IPS-NIHi7 (cell line): ENCODE results near the gene IDH1.
"Not testable (repeated sequence)": the region's sequence is repeated elsewhere in the genome, so short reads cannot be mapped to it uniquely, and the experiment has no call there.

Source experiments
- DNase-seq: peaks from one replicate; pipeline ENCODE4 v3.0.0; 2012; ENCODE audit warnings: mixed read lengths; ENCODE audit errors: extremely low spot score

The IDH1 gene

DNA sequence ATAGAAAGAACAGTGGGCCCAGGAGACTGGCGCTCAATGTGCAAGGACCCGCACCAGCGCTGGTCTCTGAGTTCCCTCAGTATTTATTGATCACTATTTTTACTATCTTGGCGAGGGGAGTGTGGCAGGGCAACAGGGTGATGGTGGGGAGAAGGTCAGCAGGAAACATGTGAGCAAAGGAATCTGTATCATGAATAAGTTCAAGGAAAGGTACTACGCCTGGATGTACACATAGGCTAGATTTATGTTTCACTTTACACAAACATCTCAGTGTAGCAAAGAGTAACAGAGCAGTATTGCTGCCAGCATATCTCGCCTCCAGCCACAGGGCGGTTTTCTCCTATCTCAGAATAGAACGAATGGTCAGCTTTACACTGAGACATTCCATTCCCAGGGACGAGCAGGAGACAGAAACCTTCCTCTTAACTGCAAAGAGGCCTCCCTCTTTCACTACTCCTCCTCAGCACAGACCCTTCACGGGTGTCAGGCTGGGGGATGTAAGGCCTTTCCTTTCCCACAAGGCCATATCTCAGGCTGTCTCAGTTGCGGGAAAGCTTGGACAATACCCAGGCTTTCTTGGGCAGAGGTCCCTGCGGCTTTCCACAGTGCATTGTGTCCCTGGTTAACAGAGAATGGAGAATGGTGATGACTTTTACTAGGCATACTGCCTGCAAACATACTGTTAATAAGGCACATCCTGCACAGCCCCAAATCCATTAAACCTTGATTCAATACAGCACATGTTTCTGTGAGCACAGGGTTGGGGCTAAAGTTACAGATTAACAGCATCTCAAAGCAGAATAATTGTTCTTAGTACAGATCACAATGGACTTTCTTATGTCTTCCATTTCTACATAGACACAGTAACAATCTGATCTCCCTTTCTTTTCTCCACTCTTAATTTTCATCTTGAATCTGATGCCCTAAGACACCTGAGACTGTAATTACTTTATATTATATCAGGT is 2.3 kb upstream of the IDH1 start:
- DNase-seq, result not testable (repeated sequence)

DNA sequence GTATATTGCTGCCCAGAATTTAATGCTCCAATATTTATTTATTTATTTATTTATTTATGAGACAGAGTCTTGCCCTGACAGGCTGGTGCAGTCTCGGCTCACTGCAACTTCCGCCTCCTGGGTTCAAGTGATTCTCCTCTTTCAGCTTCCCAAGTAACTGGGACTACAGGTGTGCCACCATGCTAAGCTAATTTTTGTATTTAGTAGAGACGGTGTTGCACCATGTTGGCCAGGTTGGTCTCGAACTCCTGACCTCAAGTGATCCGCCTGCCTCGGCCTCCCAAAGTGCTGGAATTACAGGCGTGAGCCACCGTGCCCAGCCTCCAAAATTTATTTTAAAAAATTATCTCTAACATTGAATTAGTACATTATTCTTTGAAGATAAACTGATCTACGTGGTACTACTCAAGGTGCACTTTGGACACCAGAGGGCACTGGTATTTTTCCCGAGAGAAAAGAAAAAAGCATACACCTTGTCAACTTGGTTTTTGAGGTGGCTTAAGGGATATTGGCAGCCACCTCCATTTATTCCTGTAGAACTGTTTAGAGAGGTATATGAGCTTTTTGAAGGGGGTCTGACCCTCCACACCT is 1.4 kb upstream of the IDH1 start:
- no peak for DNase-seq

DNA sequence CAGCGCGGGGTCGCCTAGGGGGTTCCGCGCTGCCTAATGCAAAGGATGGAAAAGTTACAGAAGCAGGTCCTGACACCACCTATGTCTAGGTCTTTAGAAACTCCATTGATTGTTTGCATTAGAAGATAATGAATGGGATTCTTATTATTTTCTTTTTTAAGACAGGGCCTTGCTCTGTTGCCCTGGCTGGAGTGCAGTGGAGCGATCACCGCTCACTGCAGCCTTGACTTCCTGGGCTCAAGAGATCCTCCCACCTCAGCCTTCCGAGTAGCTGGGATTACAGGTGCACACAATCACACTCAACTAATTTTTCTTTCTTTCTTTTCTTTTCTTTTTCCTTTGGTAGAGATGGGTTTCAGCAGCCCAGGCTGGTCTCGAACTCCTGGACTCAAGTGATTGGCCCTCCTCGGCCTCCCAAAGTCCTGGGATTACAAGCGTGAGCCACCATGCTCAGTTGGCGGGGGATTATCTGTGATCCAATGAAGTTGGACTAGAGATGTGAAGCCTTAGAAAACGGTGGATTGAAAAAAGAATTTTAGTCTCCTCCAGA is 761 bp upstream of the IDH1 start:
- DNase-seq, result no peak

DNA sequence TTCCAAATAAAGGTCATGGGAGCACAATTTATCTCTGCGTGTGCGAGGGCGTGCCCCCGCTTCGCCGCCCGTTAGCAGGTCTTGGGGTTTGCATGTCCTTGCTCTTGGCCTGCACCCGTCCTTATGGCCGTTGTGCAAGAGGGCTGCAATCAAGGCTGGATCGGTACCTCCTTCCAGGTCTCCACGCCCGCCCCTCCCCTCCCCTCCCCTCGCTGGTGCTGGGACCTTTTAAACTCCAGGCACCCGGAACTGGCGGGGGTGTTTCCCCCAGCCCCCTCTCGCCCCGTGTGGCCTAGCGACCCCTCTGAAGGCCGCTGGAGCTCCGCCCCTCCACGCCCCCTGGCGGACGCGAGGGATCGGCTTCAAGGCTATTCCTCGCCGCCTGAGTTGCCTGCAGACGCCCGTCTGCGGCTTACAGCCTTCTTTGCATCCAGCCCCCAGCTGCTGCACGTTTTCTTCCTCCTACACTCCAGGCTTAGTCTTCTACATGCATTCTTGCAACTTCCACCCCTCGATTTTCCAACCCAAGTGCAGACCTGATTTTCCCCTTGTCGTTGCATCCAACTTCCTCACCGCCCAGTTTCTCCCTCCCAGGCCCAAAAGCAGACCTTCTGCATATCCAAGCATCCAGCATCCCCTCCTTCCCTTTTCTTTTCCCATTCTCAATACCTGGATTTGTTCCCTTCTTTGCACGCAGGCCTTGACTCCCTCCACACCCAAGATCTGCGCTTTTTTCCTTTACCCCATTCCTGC is 577 bp downstream of the IDH1 start:
- peak; percentile 94 for DNase-seq

DNA sequence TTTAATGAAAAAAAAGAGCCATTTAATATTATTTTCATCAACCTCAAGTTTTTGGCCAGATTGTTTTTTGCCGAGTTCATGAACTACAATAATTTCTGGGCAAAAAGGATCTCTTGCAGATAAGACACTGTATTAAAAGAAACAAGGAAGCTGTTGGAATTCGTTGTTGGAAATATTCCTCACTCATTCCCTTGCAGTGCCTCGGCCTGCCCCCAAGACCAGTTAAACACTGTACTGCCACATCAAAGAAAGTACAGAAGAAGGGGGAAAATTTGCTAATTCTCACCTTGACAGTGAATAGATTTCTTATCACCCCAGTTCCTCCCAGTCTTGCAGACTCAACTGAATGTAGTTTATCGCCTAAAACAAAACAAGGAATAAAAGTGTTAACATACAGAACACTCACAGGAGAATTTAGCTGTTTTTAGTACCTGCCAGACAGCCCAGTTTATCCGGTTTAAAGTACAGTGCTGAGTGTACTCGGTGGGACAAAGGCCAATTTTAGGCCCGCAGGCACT is 1.2 kb downstream of the IDH1 start:
- no peak for DNase-seq

- DNase-seq, result no peak
Measured at GRCh38 chr2:208252716-208253492, 2.0 kb downstream of the IDH1 start.

DNA sequence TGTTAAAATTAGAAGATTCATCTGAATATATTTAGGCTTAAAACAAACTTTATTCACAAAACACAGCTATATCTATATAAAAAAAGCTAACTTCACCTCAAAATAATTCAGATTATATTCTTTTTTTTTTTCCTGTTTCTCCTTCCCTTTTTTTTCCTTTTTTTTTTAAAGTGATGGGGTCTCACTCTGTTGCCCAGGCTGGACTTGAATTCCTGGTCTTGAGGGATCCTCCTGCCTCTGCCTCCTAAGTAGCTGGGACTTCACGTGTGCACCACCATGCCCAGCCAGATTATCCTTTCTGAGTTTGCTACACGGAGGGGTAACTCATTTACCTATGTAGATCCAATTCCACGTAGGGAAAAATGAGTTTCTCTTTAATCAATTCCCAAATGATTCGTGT is 3.8 kb downstream of the IDH1 start:
- DNase-seq, result no peak

DNA sequence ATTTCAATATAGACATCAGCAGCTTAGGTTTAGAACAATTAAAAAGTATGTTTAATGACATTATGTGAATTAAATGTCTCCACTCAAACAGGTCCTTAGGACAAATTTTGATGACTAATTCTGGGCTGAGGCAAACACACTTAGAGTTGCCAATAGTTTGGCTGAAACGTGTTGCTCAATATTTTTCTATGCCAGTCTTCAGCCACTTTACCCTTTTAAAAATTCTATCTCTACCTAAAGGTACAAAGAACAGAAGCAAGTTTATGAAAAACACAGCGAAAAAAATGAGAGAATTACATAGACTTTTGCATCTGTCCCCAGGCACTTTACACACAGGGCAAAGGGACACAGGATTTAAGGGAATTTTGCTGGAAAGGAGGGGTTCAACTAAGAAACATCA is 4.5 kb downstream of the IDH1 start:
- DNase-seq, result no peak

DNA sequence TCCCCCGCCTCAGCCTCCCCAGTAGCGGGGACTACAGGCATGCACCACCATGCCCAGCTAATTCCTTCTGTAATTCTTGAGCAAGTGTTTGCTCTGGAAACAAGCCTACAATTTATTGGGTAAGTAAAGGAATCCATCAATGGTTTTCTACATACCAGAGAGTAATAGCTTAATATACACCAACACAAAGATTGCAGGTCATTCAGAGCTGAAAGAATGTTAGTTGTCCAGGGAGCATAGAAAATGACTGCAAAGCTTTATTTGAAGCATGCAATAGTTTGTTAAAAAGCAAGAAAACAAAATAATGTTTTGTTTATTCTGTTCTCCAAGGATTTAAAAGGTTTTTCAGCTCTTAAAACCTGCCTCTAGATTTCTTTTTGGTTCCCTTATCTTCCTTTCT is 5.6 kb downstream of the IDH1 start:
- DNase-seq, result no peak

DNA sequence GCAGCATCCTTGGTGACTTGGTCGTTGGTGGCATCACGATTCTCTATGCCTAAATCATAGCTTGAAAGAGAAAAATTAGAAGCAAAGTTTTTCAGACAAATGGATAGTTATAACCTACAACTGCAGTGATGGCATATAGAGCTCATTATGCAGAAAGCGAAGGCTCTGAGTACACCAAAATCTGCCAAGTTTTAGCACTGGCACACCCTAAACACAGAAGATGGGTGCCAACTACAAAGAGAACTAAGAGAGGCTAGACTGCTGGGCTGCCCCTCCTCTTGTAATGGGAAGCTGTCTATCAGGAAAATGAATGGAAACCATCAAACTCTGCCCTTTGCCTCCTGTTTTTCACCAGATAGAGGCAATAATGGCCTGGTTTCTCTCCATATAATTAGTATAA is 6.3 kb downstream of the IDH1 start:
- no peak for DNase-seq

- DNase-seq, result no peak
Measured at GRCh38 chr2:208245746-208246145, 9.1 kb downstream of the IDH1 start.

DNA sequence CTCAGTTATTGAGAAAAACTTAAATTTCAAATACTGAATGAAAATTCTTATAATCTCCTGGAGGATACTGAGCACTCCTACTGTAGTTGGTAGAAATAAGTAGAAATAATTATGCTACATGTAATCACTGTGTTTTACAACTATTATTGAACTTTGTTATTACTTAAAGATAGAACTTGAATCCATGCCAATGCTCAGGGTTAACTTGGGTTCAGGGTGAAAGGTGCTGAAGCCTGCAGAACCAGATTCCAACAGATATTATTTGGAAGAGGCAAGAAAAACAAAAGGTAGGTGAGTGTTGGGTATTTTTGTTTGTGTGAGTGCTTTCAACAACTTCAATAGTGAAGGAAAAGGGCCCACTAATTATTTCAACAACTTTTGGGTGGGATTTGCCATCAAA is 10.4 kb downstream of the IDH1 start:
- DNase-seq, result no peak

DNA sequence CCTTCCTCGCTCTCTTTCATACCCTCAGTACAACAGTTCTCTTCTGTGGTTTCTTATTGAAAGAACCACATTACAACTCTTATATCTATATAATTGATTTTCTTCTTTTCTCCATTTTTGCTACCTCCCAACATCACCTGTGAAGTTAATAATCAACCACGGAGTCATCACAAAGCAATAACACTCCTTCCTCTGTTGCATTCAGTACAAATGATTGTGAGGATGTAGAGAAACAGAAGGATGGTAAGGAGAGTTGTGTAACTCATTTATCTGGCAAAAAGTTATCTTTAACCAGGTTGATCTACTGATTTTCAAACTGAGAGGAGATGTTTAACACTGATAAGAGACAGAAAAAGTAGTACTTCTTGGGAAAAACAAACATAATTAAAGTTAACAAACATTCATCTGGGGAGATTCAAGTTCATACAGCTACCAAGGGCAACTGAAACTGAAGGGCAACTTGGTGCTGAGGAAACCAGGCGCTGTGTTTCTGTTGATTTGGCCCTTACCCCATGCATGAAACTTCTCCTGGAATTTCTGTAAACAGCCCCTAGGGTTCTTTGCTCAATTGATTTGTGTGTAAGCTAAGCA is 14.2 kb downstream of the IDH1 start:
- no peak for DNase-seq

DNA sequence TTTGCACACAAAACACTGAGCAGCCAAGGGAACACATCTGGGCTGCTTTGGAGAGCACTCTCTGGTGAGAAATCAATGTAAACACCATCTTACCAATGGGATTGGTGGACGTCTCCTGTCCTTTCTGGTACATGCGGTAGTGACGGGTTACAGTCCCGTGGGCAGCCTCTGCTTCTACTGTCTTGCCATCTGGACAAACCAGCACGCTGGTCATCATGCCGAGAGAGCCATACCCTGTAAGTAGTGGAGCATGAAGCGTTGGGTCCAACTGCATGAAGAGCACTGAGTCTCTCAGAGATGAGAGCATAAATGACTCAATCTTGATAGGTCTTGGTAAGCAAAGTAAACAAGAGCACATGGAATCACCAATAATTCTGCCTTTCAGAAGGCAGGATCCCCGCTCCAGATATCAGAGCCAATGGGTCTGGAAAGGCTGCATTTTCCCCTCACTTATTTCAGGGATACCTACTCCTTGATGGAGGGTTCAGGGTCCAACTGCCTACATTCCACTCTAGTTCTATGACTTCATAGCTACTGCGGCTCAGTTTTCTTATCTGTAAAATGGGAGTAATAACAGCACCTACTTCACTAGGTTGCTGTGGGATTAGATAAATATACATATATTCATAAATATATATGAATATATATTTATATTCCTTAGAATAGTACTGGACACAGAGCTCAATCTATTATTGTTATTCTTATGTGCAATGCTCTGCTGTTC is 14.9 kb downstream of the IDH1 start:
- DNase-seq, result no peak

DNA sequence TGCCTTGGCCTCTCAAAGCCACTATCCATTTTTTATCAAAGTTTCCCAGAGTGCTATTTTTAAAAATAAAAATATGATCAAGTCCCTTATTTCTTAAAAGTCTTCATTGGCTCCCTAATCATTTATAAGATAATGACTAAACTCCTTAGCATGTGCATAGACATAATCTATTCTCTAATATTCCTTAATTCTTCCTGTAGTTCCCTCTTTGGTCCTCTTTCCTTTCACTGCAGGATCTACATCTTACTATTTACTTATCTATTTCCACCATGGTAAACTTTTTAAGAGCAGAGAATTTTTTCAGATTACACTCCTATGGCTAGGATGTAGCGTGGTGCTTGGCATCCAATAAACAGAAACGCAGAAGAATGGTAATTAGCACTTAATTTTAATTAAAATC is 19.0 kb downstream of the IDH1 start:
- no peak for DNase-seq

DNA sequence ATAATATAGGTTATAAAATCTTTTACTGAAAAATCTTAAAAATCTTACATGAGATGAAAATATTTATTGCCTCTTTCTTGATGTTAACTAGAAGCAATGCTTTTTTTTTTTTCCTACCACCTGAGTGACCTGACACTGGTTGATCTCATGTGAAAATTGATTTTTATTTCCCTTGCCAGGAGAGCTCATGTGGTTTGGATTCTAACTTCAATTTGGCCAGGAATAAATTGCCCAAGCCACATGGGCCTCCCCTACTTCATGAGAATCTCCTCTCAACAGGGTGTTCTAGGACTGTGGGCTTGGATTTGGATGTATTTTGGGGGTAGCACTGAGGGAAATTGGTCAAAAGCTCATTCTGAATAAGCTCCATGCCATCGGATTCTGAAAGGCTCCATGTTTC is 20.1 kb downstream of the IDH1 start:
- DNase-seq, result no peak

GRCh38 chr2:208228476-208228875 is 26.4 kb downstream of the IDH1 start:
- DNase-seq, result no peak

- DNase-seq, result no peak
Measured at GRCh38 chr2:208227581-208228232, 27.2 kb downstream of the IDH1 start.

- DNase-seq, result no peak
Measured at GRCh38 chr2:208224802-208225201, 30.1 kb downstream of the IDH1 start.

GRCh38 chr2:208222351-208222750 is 32.5 kb downstream of the IDH1 start:
- no peak for DNase-seq
